ENCODE measurements around the gene ITGA2B. TPM values are rescaled to one million over a fixed set of nuclear protein-coding genes. Genes with fewer than 3 reads are reported as not detected.

Gene ITGA2B
- total and polyA plus RNA-seq, 2 experiments from 2014 or later = 0.77 to 3.6 TPM

GRCh38 chr17:44324571-44325275, 64.7 kb downstream of the ITGA2B start, which contains the start of gene SLC25A39:
Gene SLC25A39 (minus strand): TSS chr17:44324823. CDS start chr17:44323562, 1,261 bp downstream.
- Histone ChIP-seq H3K9me3 (ENCODE audit: low read depth) (no peaks in the 10 kb centered on the region), H3K27ac (peak within 1 kb of the TSS; percentile 86), H3K9me2 (replicated peaks; ENCODE audit: insufficient read depth) (no peaks in the 10 kb centered on the region), H3K36me3 (replicated peaks; ENCODE audit: insufficient read depth, low read depth) (no peaks in the 10 kb centered on the region), H3K4me2 (peak within 1 kb of the TSS; percentile 85), H2AFZ (peak within 1 kb of the TSS; percentile 87), H3K27me3 (no peaks in the 10 kb centered on the region), H3K4me1 (ENCODE audit: insufficient read depth) (peaks cover 17% of the 10 kb centered on the region), H3K4me3 (peak within 1 kb of the TSS; percentile 84), H3K79me2 (peaks cover 12% of the 10 kb centered on the region), H4K20me1 (ENCODE audit: insufficient read depth, poor library complexity, severe bottlenecking) (no peaks in the 10 kb centered on the region)
- 1% methylated on average over 49 of the region's 85 CpGs for WGBS (ENCODE audit: low lambda C conversion rate, missing lambda C conversion rate)
- peak; percentile 98 for DNase-seq (ENCODE audit: low spot score)
- TF ChIP-seq EZH2phosphoT487 (IDR thresholded peaks at IDR 0.05; ENCODE audit: low read depth, severe bottlenecking, unreplicated experiment) (no peak), EZH2 (IDR thresholded peaks at IDR 0.05; ENCODE audit: borderline replicate concordance) (no peak), CTCF (IDR thresholded peaks at IDR 0.05; ENCODE audit: poor library complexity) (no peak)

GRCh38 chr17:44324092-44324570, 65.3 kb downstream of the ITGA2B start:
- H3K4me3 ChIP-seq = peak overlapping the region; percentile 84
- no peaks in the 10 kb centered on the region for H3K9me2 ChIP-seq (replicated peaks; ENCODE audit: insufficient read depth)
- peak overlapping the region; percentile 85 for H3K4me2 ChIP-seq
- peak overlapping the region; percentile 86 for H3K27ac ChIP-seq
- H3K27me3 ChIP-seq = no peaks in the 10 kb centered on the region
- H2AFZ ChIP-seq = peak overlapping the region; percentile 84
- H4K20me1 ChIP-seq (ENCODE audit: insufficient read depth, poor library complexity, severe bottlenecking) = no peaks in the 10 kb centered on the region
- no peak for TF ChIP-seq EZH2 (IDR thresholded peaks at IDR 0.05; ENCODE audit: borderline replicate concordance)
- TF ChIP-seq CTCF (IDR thresholded peaks at IDR 0.05; ENCODE audit: poor library complexity) = no peak
- TF ChIP-seq EZH2phosphoT487 (IDR thresholded peaks at IDR 0.05; ENCODE audit: low read depth, severe bottlenecking, unreplicated experiment) = no peak
- peaks cover 12% of the 10 kb centered on the region for H3K79me2 ChIP-seq
- no peaks in the 10 kb centered on the region for H3K9me3 ChIP-seq (ENCODE audit: low read depth)
- WGBS (ENCODE audit: low lambda C conversion rate, missing lambda C conversion rate) = 3% methylated on average over 33 of the region's 38 CpGs
- DNase-seq (ENCODE audit: low spot score) = peak; percentile 55
- peaks cover 17% of the 10 kb centered on the region for H3K4me1 ChIP-seq (ENCODE audit: insufficient read depth)
- H3K36me3 ChIP-seq (replicated peaks; ENCODE audit: insufficient read depth, low read depth) = no peaks in the 10 kb centered on the region

- no peak overlapping the region for H2AFZ ChIP-seq
- H3K9me3 ChIP-seq (ENCODE audit: low read depth) = no peaks in the 10 kb centered on the region
- peak overlapping the region; percentile 85 for H3K4me2 ChIP-seq
- TF ChIP-seq CTCF (IDR thresholded peaks at IDR 0.05; ENCODE audit: poor library complexity) (no peak), EZH2 (IDR thresholded peaks at IDR 0.05; ENCODE audit: borderline replicate concordance) (no peak), EZH2phosphoT487 (IDR thresholded peaks at IDR 0.05; ENCODE audit: low read depth, severe bottlenecking, unreplicated experiment) (no peak)
- H3K9me2 ChIP-seq (replicated peaks; ENCODE audit: insufficient read depth) = no peaks in the 10 kb centered on the region
- H3K79me2 ChIP-seq = peaks cover 12% of the 10 kb centered on the region
- no peaks in the 10 kb centered on the region for H4K20me1 ChIP-seq (ENCODE audit: insufficient read depth, poor library complexity, severe bottlenecking)
- H3K4me1 ChIP-seq (ENCODE audit: insufficient read depth) = peaks cover 17% of the 10 kb centered on the region
- DNase-seq (ENCODE audit: low spot score) = no peak
- WGBS (ENCODE audit: low lambda C conversion rate, missing lambda C conversion rate) = 69% methylated on average over 27 of the region's 27 CpGs
- H3K4me3 ChIP-seq = peak overlapping the region; percentile 84
- no peaks in the 10 kb centered on the region for H3K27me3 ChIP-seq
- no peak overlapping the region for H3K27ac ChIP-seq
- H3K36me3 ChIP-seq (replicated peaks; ENCODE audit: insufficient read depth, low read depth) = no peaks in the 10 kb centered on the region
Measured at GRCh38 chr17:44323359-44324091, 65.9 kb downstream of the ITGA2B start.

All from hepatocyte (in vitro differentiated cells).